BLaER1 treated with 17β-estradiol and CSF1 and Interleukin-3, amounts not matched to agents 10 nM and 100 nM (cell line): Measurements from ENCODE around the gene IGSF9B.

Source experiments
- H3K27ac ChIP-seq, 11 experiments: shearing (Covaris generic); formaldehyde crosslinking; 2 replicates each; pipeline ENCODE4 v1.8.1; 2022
- H3K27me3 ChIP-seq, 11 experiments: shearing (Covaris generic); formaldehyde crosslinking; 2 replicates each; pipeline ENCODE4 v1.8.1; 2022
- H3K36me3 ChIP-seq, 11 experiments: shearing (Covaris generic); formaldehyde crosslinking; 2 replicates each; pipeline ENCODE4 v1.8.1; 2022
- H3K4me1 ChIP-seq, 10 experiments: shearing (Covaris generic); formaldehyde crosslinking; 2 replicates each; pipeline ENCODE4 v1.8.1; 2022
- H3K4me2 ChIP-seq, 11 experiments: shearing (Covaris generic); formaldehyde crosslinking; 2 replicates each; pipeline ENCODE4 v1.8.1; 2022
- H3K4me3 ChIP-seq, 10 experiments: shearing (Covaris generic); formaldehyde crosslinking; 2 replicates each; pipeline ENCODE4 v1.8.1; 2022
- H3K9ac ChIP-seq, 11 experiments: shearing (Covaris generic); formaldehyde crosslinking; 2 replicates each; pipeline ENCODE4 v1.8.1; 2022
- H3K9me3 ChIP-seq, 11 experiments: shearing (Covaris generic); formaldehyde crosslinking; replicated peaks in 1 of 11; 2 replicates each; pipeline ENCODE4 v1.8.1; 2022
- H4K20me1 ChIP-seq, 11 experiments: shearing (Covaris generic); formaldehyde crosslinking; 2 replicates each; pipeline ENCODE4 v1.8.1; 2022
- Cebpa-rat ChIP-seq, 11 experiments: shearing (Covaris generic); IDR thresholded peaks; 2 replicates each; pipeline ENCODE4 v1.8.1; 2022

IGSF9B gene

GRCh38 chr11:133919330-133920108 lies 37.2 kb downstream of the IGSF9B start:
- H3K9ac ChIP-seq: no peak overlapping the region
- no peak for TF ChIP-seq Cebpa-rat (IDR thresholded peaks at IDR 0.05)
- H3K36me3 ChIP-seq: no peaks in the 10 kb centered on the region
- H3K27me3 ChIP-seq: no peaks in the 10 kb centered on the region; a peak in 1 of 22 replicates
- H3K4me3 ChIP-seq: no peak overlapping the region
- no peak overlapping the region for H3K27ac ChIP-seq
- H3K4me2 ChIP-seq: peak overlapping the region in 10 of 11 experiments; percentile 37 to 60 (median 50); a peak in 17 of 22 replicates
- peaks cover 0 to under 1% (median 0%) of the 10 kb centered on the region in 11 experiments; a peak in 4 of 22 replicates for H4K20me1 ChIP-seq
- H3K4me1 ChIP-seq: peaks cover 0 to 53% (median 37%) of the 10 kb centered on the region in 10 experiments; a peak in 16 of 20 replicates
- H3K9me3 ChIP-seq: no peaks in the 10 kb centered on the region

DNA sequence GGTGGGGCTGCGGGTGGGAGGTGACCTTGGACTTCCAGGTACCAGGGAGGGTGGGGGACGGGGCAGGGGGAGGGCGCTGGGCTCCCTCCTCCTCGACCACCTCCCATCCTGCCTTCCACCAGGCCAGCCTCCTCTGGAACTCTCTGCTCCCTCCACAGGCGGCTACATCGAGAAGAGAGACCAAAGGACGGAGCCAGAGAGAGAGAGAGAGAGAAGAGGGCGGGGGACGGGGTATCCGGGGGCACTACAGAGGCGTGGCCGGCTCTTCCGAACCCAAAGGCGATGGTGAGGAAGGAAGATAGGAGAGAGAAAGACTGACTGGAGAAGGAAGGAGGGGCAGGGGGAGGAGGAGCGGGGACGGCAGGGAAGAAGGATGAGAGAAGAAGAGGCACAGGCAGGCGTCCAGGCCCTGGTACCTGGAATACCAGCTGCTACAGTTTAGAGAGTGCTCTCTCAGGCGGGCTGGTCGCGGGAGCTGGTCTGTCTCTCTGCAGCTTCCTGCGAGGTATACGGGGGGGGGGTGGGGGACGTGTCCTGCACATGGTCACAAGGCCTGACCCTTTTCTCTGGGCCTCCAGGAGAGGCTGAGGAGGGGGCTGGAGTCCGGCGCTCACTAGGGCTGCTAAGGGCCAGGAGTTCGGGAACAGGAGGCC lies 38.0 kb downstream of the IGSF9B start:
- H3K4me1 ChIP-seq: peaks cover 0 to 47% (median 31%) of the 10 kb centered on the region in 10 experiments; a peak in 16 of 20 replicates
- H3K4me2 ChIP-seq: peak overlapping the region; percentile 37 to 60 (median 50); a peak in 19 of 22 replicates
- TF ChIP-seq Cebpa-rat (IDR thresholded peaks at IDR 0.05): no peak
- no peak overlapping the region for H3K9ac ChIP-seq
- H4K20me1 ChIP-seq: peaks cover 0 to 7% (median 0%) of the 10 kb centered on the region in 11 experiments; a peak in 4 of 22 replicates
- no peak overlapping the region for H3K27ac ChIP-seq
- no peaks in the 10 kb centered on the region for H3K9me3 ChIP-seq
- H3K4me3 ChIP-seq: peak overlapping the region in 1 of 10 experiments; percentile 26; a peak in 1 of 20 replicates
- no peaks in the 10 kb centered on the region for H3K36me3 ChIP-seq
- H3K27me3 ChIP-seq: no peaks in the 10 kb centered on the region; a peak in 1 of 22 replicates

DNA sequence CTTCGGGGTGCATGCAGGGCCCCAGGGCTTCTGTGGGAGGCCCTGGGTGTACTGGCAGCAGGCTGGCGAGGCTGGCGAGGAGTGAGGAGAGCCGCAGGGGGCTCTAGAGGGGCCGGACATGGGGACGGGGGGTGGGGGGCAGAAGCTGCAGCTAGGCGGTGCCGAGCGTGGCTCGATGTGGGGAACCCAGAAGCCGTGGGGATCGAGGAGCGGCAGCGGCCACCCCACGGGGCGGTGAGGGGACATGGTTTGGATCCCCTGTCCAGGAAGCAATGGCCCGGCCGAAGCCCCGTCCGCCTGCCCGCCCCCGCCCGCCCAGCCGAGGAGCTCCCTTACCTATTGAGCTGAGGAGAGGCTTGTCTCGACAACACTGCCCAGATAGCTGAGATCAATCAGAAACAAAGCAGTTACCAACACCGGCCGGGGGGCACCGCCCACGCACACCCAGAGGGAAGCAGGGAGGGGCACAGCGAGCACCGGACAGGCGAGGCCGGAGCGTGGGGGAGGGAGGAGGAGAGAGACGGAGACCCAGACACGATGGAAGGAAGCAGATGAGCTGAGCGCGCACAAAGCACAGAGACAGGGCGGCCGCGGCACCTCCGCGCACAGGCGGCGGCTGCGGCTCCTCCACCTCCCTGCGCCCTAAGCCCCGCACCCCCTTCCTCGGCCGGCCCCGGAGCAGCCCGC lies 38.7 kb downstream of the IGSF9B start:
- no peak for TF ChIP-seq Cebpa-rat (IDR thresholded peaks at IDR 0.05)
- Histone ChIP-seq H3K27me3 (no peaks in the 10 kb centered on the region; a peak in 1 of 22 replicates), H3K9ac (no peak overlapping the region; a peak in 1 of 22 replicates), H3K4me1 (peaks cover 0 to 41% (median 26%) of the 10 kb centered on the region in 10 experiments; a peak in 16 of 20 replicates), H3K9me3 (no peaks in the 10 kb centered on the region), H3K36me3 (no peaks in the 10 kb centered on the region), H3K4me2 (peak overlapping the region in 10 of 11 experiments; percentile 41 to 64 (median 54); a peak in 20 of 22 replicates), H3K4me3 (no peak overlapping the region), H3K27ac (no peak overlapping the region), H4K20me1 (peaks cover 0 to 14% (median 0%) of the 10 kb centered on the region in 11 experiments; a peak in 4 of 22 replicates)

GRCh38 chr11:133916784-133917440 lies 39.9 kb downstream of the IGSF9B start:
- Histone ChIP-seq H3K4me1 (peaks cover 0 to 33% (median 22%) of the 10 kb centered on the region in 10 experiments; a peak in 16 of 20 replicates), H3K27ac (no peak overlapping the region), H3K9me3 (no peaks in the 10 kb centered on the region), H3K36me3 (no peaks in the 10 kb centered on the region), H4K20me1 (peaks cover 0 to 16% (median 0%) of the 10 kb centered on the region in 11 experiments; a peak in 4 of 22 replicates), H3K4me3 (no peak overlapping the region), H3K9ac (no peak overlapping the region), H3K27me3 (no peaks in the 10 kb centered on the region; a peak in 1 of 22 replicates), H3K4me2 (peak overlapping the region in 8 of 11 experiments; percentile 40 to 64 (median 55); a peak in 16 of 22 replicates)
- TF ChIP-seq Cebpa-rat (IDR thresholded peaks at IDR 0.05): no peak

DNA sequence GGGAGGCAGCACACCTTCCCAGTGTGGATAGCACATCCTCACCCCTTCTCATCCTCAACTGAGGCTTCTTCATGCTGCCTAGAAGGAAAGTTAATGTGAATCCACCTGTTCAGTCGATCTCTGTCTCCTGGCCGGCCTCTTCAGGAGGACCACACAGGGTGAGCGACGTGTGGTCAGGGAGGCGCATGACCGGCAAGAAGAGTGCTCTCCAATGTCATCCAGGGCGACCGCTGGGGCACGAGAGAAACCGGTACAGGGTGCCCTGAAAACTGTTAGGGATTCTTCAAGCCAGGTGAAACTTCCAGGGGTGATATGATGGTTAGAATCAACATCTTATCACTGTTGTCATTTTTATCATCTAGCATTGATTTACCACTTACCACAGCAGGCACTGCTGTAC lies 43.0 kb downstream of the IGSF9B start:
- Histone ChIP-seq H3K9me3 (no peaks in the 10 kb centered on the region), H3K36me3 (no peaks in the 10 kb centered on the region), H3K4me1 (peaks cover 0 to 28% (median 15%) of the 10 kb centered on the region in 10 experiments; a peak in 16 of 20 replicates), H3K9ac (no peak overlapping the region), H3K4me2 (no peak overlapping the region), H3K4me3 (no peak overlapping the region), H3K27me3 (no peaks in the 10 kb centered on the region), H4K20me1 (peaks cover 0 to 16% (median 0%) of the 10 kb centered on the region in 11 experiments; a peak in 4 of 22 replicates), H3K27ac (no peak overlapping the region)
- TF ChIP-seq Cebpa-rat (IDR thresholded peaks at IDR 0.05): no peak

- no peaks in the 10 kb centered on the region for H3K9me3 ChIP-seq
- H3K4me1 ChIP-seq: peaks cover 0 to 16% (median 5%) of the 10 kb centered on the region in 10 experiments; a peak in 10 of 20 replicates
- H3K27ac ChIP-seq: no peak overlapping the region
- TF ChIP-seq Cebpa-rat (IDR thresholded peaks at IDR 0.05): no peak
- no peak overlapping the region for H3K4me3 ChIP-seq
- H3K36me3 ChIP-seq: no peaks in the 10 kb centered on the region
- H3K27me3 ChIP-seq: no peaks in the 10 kb centered on the region
- H4K20me1 ChIP-seq: peaks cover 0 to 16% (median 0%) of the 10 kb centered on the region in 11 experiments; a peak in 4 of 22 replicates
- H3K9ac ChIP-seq: no peak overlapping the region
- no peak overlapping the region for H3K4me2 ChIP-seq
Measured at GRCh38 chr11:133911171-133911570, 45.6 kb downstream of the IGSF9B start.

DNA sequence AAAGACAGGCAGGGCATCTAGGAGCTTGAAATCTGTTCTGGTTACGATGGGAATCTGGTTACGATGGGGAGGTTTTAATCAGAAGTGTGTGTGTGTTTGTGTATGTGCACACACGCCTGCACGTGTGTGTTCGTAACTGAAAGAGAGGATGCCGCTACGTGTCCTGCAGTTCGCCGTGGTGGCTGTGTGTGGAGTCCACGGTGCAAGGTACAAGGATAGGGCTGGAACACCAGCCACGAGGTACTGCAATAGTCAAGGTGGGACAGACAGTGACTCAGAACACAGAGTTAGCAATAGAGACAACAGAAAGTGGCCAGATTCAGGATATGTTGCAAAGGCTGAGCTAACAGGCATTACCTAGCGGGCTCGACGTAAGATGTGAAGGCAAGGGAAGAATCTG lies 46.7 kb downstream of the IGSF9B start:
- TF ChIP-seq Cebpa-rat (IDR thresholded peaks at IDR 0.05): no peak
- H3K27ac ChIP-seq: no peak overlapping the region
- H4K20me1 ChIP-seq: peaks cover 0 to 16% (median 0%) of the 10 kb centered on the region in 11 experiments; a peak in 4 of 22 replicates
- no peaks in the 10 kb centered on the region for H3K36me3 ChIP-seq
- H3K4me1 ChIP-seq: peaks cover 0 to 19% (median 13%) of the 10 kb centered on the region in 10 experiments; a peak in 10 of 20 replicates
- H3K9ac ChIP-seq: no peak overlapping the region
- no peaks in the 10 kb centered on the region for H3K27me3 ChIP-seq
- H3K4me3 ChIP-seq: no peak overlapping the region
- no peak overlapping the region for H3K4me2 ChIP-seq
- H3K9me3 ChIP-seq: no peaks in the 10 kb centered on the region

- Histone ChIP-seq H3K27me3 (no peaks in the 10 kb centered on the region), H4K20me1 (peaks cover 0 to 10% (median 0%) of the 10 kb centered on the region in 11 experiments; a peak in 2 of 22 replicates), H3K4me1 (peaks cover 0 to 12% (median 10%) of the 10 kb centered on the region in 10 experiments; a peak in 8 of 20 replicates), H3K4me3 (no peak overlapping the region), H3K27ac (no peak overlapping the region), H3K9me3 (no peaks in the 10 kb centered on the region), H3K36me3 (no peaks in the 10 kb centered on the region), H3K9ac (no peak overlapping the region), H3K4me2 (no peak overlapping the region)
- no peak for TF ChIP-seq Cebpa-rat (IDR thresholded peaks at IDR 0.05)
Measured at GRCh38 chr11:133908827-133909226, 47.9 kb downstream of the IGSF9B start.
